Natural killer cell (primary cell): Measurements from ENCODE around the gene JDP2. TPM values are rescaled to one million over a fixed set of nuclear protein-coding genes. Genes with fewer than 3 reads are reported as not detected.

ENCODE experiments used
- ATAC-seq, 3 donors: fragments of 150-1000 bp in 2 of 3; fragments of 200-7000 bp in 1 of 3; cut with Tn5 transposase; 1 replicate in 1 of 3; 2 replicates in 2 of 3; pipeline ENCODE4 v1.10.0; 2021; ENCODE audit warnings: mild to moderate bottlenecking in 2 of 3, moderate library complexity in 2 of 3
- DNase-seq, 2 donors: peaks; one replicate each; pipeline versions ENCODE4 v3.0.0 to v3.0.0-alpha.2; 2013 to 2021; ENCODE audit warnings: mixed read lengths in 1 of 2
- H3K27ac ChIP-seq: one replicate; pipeline ENCODE4 v1.5.1; 2013; ENCODE audit warnings: mild to moderate bottlenecking, low read length
- H3K27me3 ChIP-seq: one replicate; pipeline ENCODE4 v1.6.1; 2013; ENCODE audit warnings: low read length; ENCODE audit not compliant: control insufficient read depth, insufficient read depth
- H3K36me3 ChIP-seq: one replicate; pipeline ENCODE4 v1.6.1; 2013; ENCODE audit warnings: low read length; ENCODE audit not compliant: control insufficient read depth, insufficient read depth
- H3K4me1 ChIP-seq: one replicate; pipeline ENCODE4 v1.6.1; 2013; ENCODE audit warnings: low read length; ENCODE audit not compliant: control insufficient read depth, insufficient read depth
- H3K4me3 ChIP-seq: one replicate; pipeline ENCODE4 v1.5.1; 2013; ENCODE audit warnings: low read length
- H3K9me3 ChIP-seq: one replicate; pipeline ENCODE4 v1.6.1; 2013; ENCODE audit warnings: low read length; ENCODE audit not compliant: control insufficient read depth, insufficient read depth
- H3K27ac Mint-ChIP-seq, 2 donors: one replicate each; pipeline ENCODE4 v1.8.0; 2022; ENCODE audit warnings: mild to moderate bottlenecking in 2 of 2, mixed read lengths in 2 of 2, moderate library complexity in 1 of 2
- H3K27me3 Mint-ChIP-seq, 2 donors: one replicate each; pipeline ENCODE4 v1.8.0; 2022; ENCODE audit warnings: low read depth in 2 of 2, mixed read lengths in 2 of 2
- H3K36me3 Mint-ChIP-seq: one replicate; pipeline ENCODE4 v1.8.0; 2022; ENCODE audit warnings: mixed read lengths
- H3K4me1 Mint-ChIP-seq, 2 donors: one replicate each; pipeline ENCODE4 v1.8.0; 2022; ENCODE audit warnings: mixed read lengths in 2 of 2
- H3K4me3 Mint-ChIP-seq: one replicate; pipeline ENCODE4 v1.8.0; 2022; ENCODE audit warnings: mild to moderate bottlenecking, moderate library complexity, mixed read lengths
- H3K9me3 Mint-ChIP-seq, 2 donors: one replicate each; pipeline ENCODE4 v1.8.0; 2022; ENCODE audit warnings: mixed read lengths in 2 of 2
- CTCF ChIP-seq: fragments of 200-600 bp; IDR thresholded peaks from one replicate; pipeline ENCODE4 v1.8.0; 2022; ENCODE audit warnings: antibody characterized with exemption
- WGBS: methylation state at CpG from one replicate; pipeline ENCODE4 v1.1.7; 2013; ENCODE audit warnings: missing lambda C conversion rate; ENCODE audit not compliant: insufficient coverage; 5-methylcytosine and 5-hydroxymethylcytosine counted together
- intact Hi-C: fragments of 100-400 bp; cut with micrococcal nuclease; formaldehyde crosslinking; loops from one replicate; pipeline ENCODE4 v1.14.2; 2022
- total RNA-seq, 4 donors: library from RNA; stranded (reverse); fragments of 120-200 nt in 1 of 4; gene quantifications; one replicate each; pipeline versions ENCODE4 v1.2.3 to v1.2.4, GENCODE V29; 2013 to 2022

Gene JDP2
- total RNA-seq, 3 donors from 2014 or later (not counting 1 experiment from before 2014, with no cell fraction given) = 1.9 to 10.5 (median 3.2) TPM

- peak in 1 of 2 donors; percentile 67 for DNase-seq
- H3K36me3 Mint-ChIP-seq = peaks cover 5% of the 10 kb centered on the region
- intact Hi-C loops = no loop called here
- 59% methylated on average over 12 of the region's 12 CpGs for WGBS
- peak in 2 of 3 donors; percentile 16 to 33 for ATAC-seq
- TF ChIP-seq CTCF = no peak
- Histone ChIP-seq H3K9me3 (peaks cover 7% of the 10 kb centered on the region), H3K27me3 (no peaks in the 10 kb centered on the region), H3K27ac (peak overlapping the region; percentile 77), H3K4me3 (no peak overlapping the region), H3K36me3 (no peaks in the 10 kb centered on the region), H3K4me1 (peaks cover 28% of the 10 kb centered on the region)
- peak overlapping the region; percentile 96 for H3K4me3 Mint-ChIP-seq
- peak overlapping the region; percentile 92 to 93 for H3K27ac Mint-ChIP-seq
- H3K9me3 Mint-ChIP-seq = peaks cover 0 to 3% of the 10 kb centered on the region in 2 donors
- H3K4me1 Mint-ChIP-seq = peaks cover 23 to 25% of the 10 kb centered on the region in 2 donors
- H3K27me3 Mint-ChIP-seq = no peaks in the 10 kb centered on the region
Measured at GRCh38 chr14:75513911-75514672, 86.3 kb downstream of the JDP2 start.

GRCh38 chr14:75514673-75515628 lies 87.1 kb downstream of the JDP2 start:
- intact Hi-C loops = no loop called here
- 26% methylated on average over 28 of the region's 29 CpGs for WGBS

GRCh38 chr14:75515629-75515996 lies 87.8 kb downstream of the JDP2 start:
- intact Hi-C loops = no loop called here
- Histone ChIP-seq H3K27ac (peak overlapping the region; percentile 77), H3K27me3 (no peaks in the 10 kb centered on the region), H3K36me3 (no peaks in the 10 kb centered on the region), H3K9me3 (peaks cover 7% of the 10 kb centered on the region), H3K4me3 (peak overlapping the region; percentile 34), H3K4me1 (peaks cover 28% of the 10 kb centered on the region)
- peaks cover 23 to 25% of the 10 kb centered on the region in 2 donors for H3K4me1 Mint-ChIP-seq
- ATAC-seq = peak in 1 of 3 donors; percentile 23
- H3K9me3 Mint-ChIP-seq = peaks cover 0 to 3% of the 10 kb centered on the region in 2 donors
- TF ChIP-seq CTCF = no peak
- peak overlapping the region; percentile 92 to 93 for H3K27ac Mint-ChIP-seq
- H3K27me3 Mint-ChIP-seq = no peaks in the 10 kb centered on the region
- H3K36me3 Mint-ChIP-seq = peaks cover 5% of the 10 kb centered on the region
- peak in 1 of 2 donors; percentile 40 for DNase-seq
- H3K4me3 Mint-ChIP-seq = peak overlapping the region; percentile 96
- 7% methylated on average over 7 of the region's 7 CpGs for WGBS

More at GRCh38 chr14:75514673-75515628, 87.1 kb downstream of the JDP2 start:
- no peak for TF ChIP-seq CTCF
- H3K9me3 Mint-ChIP-seq = peaks cover 0 to 3% of the 10 kb centered on the region in 2 donors
- peak overlapping the region; percentile 34 for H3K4me3 ChIP-seq
- peaks cover 7% of the 10 kb centered on the region for H3K9me3 ChIP-seq
- ATAC-seq (peak; percentile 80 to 90 (median 83)), DNase-seq (peak; percentile 53 to 78)
- peak overlapping the region; percentile 92 to 93 for H3K27ac Mint-ChIP-seq
- no peaks in the 10 kb centered on the region for H3K36me3 ChIP-seq
- peak overlapping the region; percentile 77 for H3K27ac ChIP-seq
- H3K27me3 Mint-ChIP-seq = no peaks in the 10 kb centered on the region
- peaks cover 5% of the 10 kb centered on the region for H3K36me3 Mint-ChIP-seq
- H3K27me3 ChIP-seq = no peaks in the 10 kb centered on the region
- H3K4me1 ChIP-seq = peaks cover 28% of the 10 kb centered on the region
- H3K4me3 Mint-ChIP-seq = peak overlapping the region; percentile 96
- H3K4me1 Mint-ChIP-seq = peaks cover 23 to 25% of the 10 kb centered on the region in 2 donors
